Measurements from ENCODE around the gene THAP7.
"Not testable (repeated sequence)": the region's sequence is repeated elsewhere in the genome, so short reads cannot be mapped to it uniquely, and the experiment has no call there.

THAP7 gene

GRCh38 chr22:21012446-21013407 lies 10.8 kb upstream of the THAP7 start:
- DNase-seq = no peak

- no peak for DNase-seq
These were observed 8.7 kb upstream of the THAP7 start for GRCh38 chr22:21010426-21011113.

- DNase-seq = no peak
These were observed 7.9 kb upstream of the THAP7 start for GRCh38 chr22:21009638-21010425.

- not testable (repeated sequence) for DNase-seq
These were observed 7.3 kb upstream of the THAP7 start for GRCh38 chr22:21009208-21009607.

GRCh38 chr22:21003782-21004181 lies 1.9 kb upstream of the THAP7 start:
- DNase-seq = no peak

- DNase-seq = no peak
These were observed 824 bp downstream of the THAP7 start for GRCh38 chr22:21000987-21001600.

- DNase-seq = no peak
These were observed 1.5 kb downstream of the THAP7 start for GRCh38 chr22:21000207-21000986.

GRCh38 chr22:20999350-21000206 lies 2.3 kb downstream of the THAP7 start:
- DNase-seq = no peak

GRCh38 chr22:20998411-20999336 lies 3.2 kb downstream of the THAP7 start:
- DNase-seq = no peak

- DNase-seq = no peak
These were observed 4.2 kb downstream of the THAP7 start for GRCh38 chr22:20997536-20998257.

- DNase-seq = no peak
These were observed 5.1 kb downstream of the THAP7 start for GRCh38 chr22:20996598-20997535.

- no peak for DNase-seq
These were observed 5.9 kb downstream of the THAP7 start for GRCh38 chr22:20996031-20996410.

GRCh38 chr22:20995329-20996030 lies 6.4 kb downstream of the THAP7 start:
- DNase-seq = no peak

- no peak for DNase-seq
These were observed 7.0 kb downstream of the THAP7 start for GRCh38 chr22:20994902-20995241.

- no peak for DNase-seq
These were observed 7.6 kb downstream of the THAP7 start for GRCh38 chr22:20994128-20994901.

GRCh38 chr22:20993304-20994127 lies 8.4 kb downstream of the THAP7 start:
- DNase-seq = no peak

All from activated CD4-positive, alpha-beta T cell treated with anti-CD3 and anti-CD28 coated beads, Interleukin-10, Interleukin-2, amounts not matched to agents 100 ng/mL and 50 ng/mL, durations not matched to agents 16 hours and 8 hours (primary cell).